ENCODE measurements around the gene IGF1R. TPM values are rescaled to one million over a fixed set of nuclear protein-coding genes. Genes with fewer than 3 reads are reported as not detected.
A peak's percentile ranks its signal among the peaks of the same experiment; 100 is the strongest.

IGF1R gene
- 100 to 1,000 TPM in 2 of 4 donors, 10 to 100 TPM in 2; 49.4 to 239 (median 109) TPM for total RNA-seq

- intact Hi-C loops (cut with DNase I; ENCODE audit: low total_unique reads) = loop anchor here (10.0 kb wide), 2 partner anchors 83 to 407 kb away; no protein-coding TSS in a partner anchor
- Histone ChIP-seq H3K27ac (peak within 1 kb of the TSS; percentile 95 to 98 (median 96)), H3K27me3 (peaks cover 15% of the 10 kb centered on the region), H3K36me3 (no peaks in the 10 kb centered on the region), H3K9me3 (no peaks in the 10 kb centered on the region), H3K4me3 (peak within 1 kb of the TSS; percentile 62 to 90 (median 80)), H3K4me1 (peaks cover 7 to 28% (median 12%) of the 10 kb centered on the region in 4 donors)
- WGBS, 2 donors (ENCODE audit: low coverage in 1 of 2) = 0% methylated on average over 2 to 54 of the region's 106 CpGs
- TF ChIP-seq POLR2A (IDR thresholded peaks at IDR 0.05) (no peak), POLR2AphosphoS5 (IDR thresholded peaks at IDR 0.05) (peak in 2 of 3 donors; percentile 20 to 48)
- TF ChIP-seq, protein P1, sequence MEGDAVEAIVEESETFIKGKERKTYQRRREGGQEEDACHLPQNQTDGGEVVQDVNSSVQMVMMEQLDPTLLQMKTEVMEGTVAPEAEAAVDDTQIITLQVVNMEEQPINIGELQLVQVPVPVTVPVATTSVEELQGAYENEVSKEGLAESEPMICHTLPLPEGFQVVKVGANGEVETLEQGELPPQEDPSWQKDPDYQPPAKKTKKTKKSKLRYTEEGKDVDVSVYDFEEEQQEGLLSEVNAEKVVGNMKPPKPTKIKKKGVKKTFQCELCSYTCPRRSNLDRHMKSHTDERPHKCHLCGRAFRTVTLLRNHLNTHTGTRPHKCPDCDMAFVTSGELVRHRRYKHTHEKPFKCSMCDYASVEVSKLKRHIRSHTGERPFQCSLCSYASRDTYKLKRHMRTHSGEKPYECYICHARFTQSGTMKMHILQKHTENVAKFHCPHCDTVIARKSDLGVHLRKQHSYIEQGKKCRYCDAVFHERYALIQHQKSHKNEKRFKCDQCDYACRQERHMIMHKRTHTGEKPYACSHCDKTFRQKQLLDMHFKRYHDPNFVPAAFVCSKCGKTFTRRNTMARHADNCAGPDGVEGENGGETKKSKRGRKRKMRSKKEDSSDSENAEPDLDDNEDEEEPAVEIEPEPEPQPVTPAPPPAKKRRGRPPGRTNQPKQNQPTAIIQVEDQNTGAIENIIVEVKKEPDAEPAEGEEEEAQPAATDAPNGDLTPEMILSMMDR (IDR thresholded peaks at IDR 0.05) = peak in 2 of 5 experiments; percentile 42
- in situ Hi-C loops (cut with MboI; ENCODE audit: low pct_ligation_motif_present in 1 of 4, low pct_unique_long_range_greater_than_20kb in 1 of 4, low sequenced_read_pairs in 3 of 4) = loop anchor here in 2 of 4 donors (10.0 to 25.0 kb wide), 2 partner anchors 133 to 414 kb away; no protein-coding TSS in a partner anchor
- peak; percentile 88 for DNase-seq
Measured at GRCh38 chr15:98647774-98648653, at the start of gene IGF1R. Gene IGF1R (plus strand): TSS chr15:98648539. CDS start chr15:98649582, 1,043 bp downstream.

GRCh38 chr15:98599909-98600691 lies 48.2 kb upstream of the IGF1R start:
- 11% methylated on average over 14 to 15 of the region's 15 CpGs for WGBS, 2 donors (ENCODE audit: low coverage in 1 of 2)
- H3K4me3 ChIP-seq = peak overlapping the region in 3 of 4 donors; percentile 37 to 57 (median 42)
- H3K4me1 ChIP-seq = peaks cover 0 to 10% (median 5%) of the 10 kb centered on the region in 4 donors
- no peak for TF ChIP-seq EP300 (IDR thresholded peaks at IDR 0.05; ENCODE audit: low read depth)
- TF ChIP-seq POLR2A (IDR thresholded peaks at IDR 0.05) = no peak
- TF ChIP-seq, protein P1 (IDR thresholded peaks at IDR 0.05) = no peak
- TF ChIP-seq POLR2AphosphoS5 (IDR thresholded peaks at IDR 0.05) = no peak
- in situ Hi-C loops (cut with MboI; ENCODE audit: low pct_ligation_motif_present in 1 of 4, low pct_unique_long_range_greater_than_20kb in 1 of 4, low sequenced_read_pairs in 3 of 4) = no loop called here
- DNase-seq = peak; percentile 29
- peak overlapping the region; percentile 59 to 65 (median 62) for H3K27ac ChIP-seq
- H3K9me3 ChIP-seq = no peaks in the 10 kb centered on the region
- no peaks in the 10 kb centered on the region for H3K36me3 ChIP-seq
- intact Hi-C loops (cut with DNase I; ENCODE audit: low total_unique reads) = no loop called here
- H3K27me3 ChIP-seq = peaks cover 7% of the 10 kb centered on the region

DNA sequence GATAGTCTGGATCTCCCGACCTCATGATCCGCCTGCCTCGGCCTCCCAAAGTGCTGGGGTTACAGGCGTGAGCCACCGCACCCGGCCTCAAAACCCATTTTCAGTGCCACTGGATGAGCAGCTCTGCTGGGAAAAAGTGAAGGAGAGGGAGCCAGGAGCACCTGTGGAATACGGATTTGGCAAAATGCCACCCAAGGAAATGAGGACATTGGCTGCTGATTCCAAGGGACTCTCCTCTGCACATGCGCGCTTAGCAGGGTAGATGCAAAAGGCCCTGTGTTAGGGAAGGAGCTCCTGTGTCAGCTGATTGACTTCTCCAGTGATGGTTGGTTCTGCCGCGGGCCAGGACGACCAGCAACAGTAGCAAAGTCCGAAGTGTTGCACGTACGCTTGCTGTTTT lies 43.4 kb upstream of the IGF1R start:
- in situ Hi-C loops (cut with MboI; ENCODE audit: low pct_ligation_motif_present in 1 of 4, low pct_unique_long_range_greater_than_20kb in 1 of 4, low sequenced_read_pairs in 3 of 4) = no loop called here
- H3K9me3 ChIP-seq = no peaks in the 10 kb centered on the region
- H3K4me1 ChIP-seq = peaks cover 0 to 6% (median 2%) of the 10 kb centered on the region in 4 donors
- no peak overlapping the region for H3K4me3 ChIP-seq
- TF ChIP-seq POLR2AphosphoS5 (IDR thresholded peaks at IDR 0.05) (no peak), EP300 (IDR thresholded peaks at IDR 0.05; ENCODE audit: low read depth) (no peak), POLR2A (IDR thresholded peaks at IDR 0.05) (no peak)
- TF ChIP-seq, protein P1 (IDR thresholded peaks at IDR 0.05) = no peak
- H3K27me3 ChIP-seq = peaks cover 4% of the 10 kb centered on the region
- 89 to 90% methylated on average over 2 to 15 of the region's 15 CpGs for WGBS, 2 donors (ENCODE audit: low coverage in 1 of 2)
- DNase-seq = no peak
- H3K27ac ChIP-seq = no peak overlapping the region
- intact Hi-C loops (cut with DNase I; ENCODE audit: low total_unique reads) = no loop called here
- H3K36me3 ChIP-seq = no peaks in the 10 kb centered on the region

Measured in transverse colon (tissue), 4 donors.